ENCODE results near the gene BIRC3.

BIRC3 gene

DNA sequence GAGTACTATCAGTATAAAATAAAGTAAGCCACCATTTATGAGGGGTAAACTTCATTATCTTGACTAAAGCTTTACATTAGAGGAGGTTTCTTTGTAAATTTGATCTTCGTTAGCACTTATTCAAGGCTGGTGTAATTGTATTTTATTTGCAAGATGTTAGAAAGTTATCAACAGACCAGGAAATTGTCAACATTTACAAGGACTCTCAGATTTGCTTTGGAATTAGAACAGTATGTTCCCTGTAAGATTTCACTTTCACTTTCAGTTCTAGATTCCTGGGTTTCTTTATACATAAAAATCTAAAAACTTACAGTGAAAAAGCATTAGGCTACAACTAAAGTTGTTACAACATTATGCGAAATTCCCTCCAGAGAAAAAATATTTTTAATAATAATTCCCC lies 4.6 kb upstream of the BIRC3 start:
- H3K27ac ChIP-seq (ENCODE audit: low read length), result 0 out of 2 replicates have a peak overlapping the region, but pooled peaks have one; percentile 0
- H3K4me2 ChIP-seq (ENCODE audit: low read length), result peak overlapping the region; percentile 57

DNA sequence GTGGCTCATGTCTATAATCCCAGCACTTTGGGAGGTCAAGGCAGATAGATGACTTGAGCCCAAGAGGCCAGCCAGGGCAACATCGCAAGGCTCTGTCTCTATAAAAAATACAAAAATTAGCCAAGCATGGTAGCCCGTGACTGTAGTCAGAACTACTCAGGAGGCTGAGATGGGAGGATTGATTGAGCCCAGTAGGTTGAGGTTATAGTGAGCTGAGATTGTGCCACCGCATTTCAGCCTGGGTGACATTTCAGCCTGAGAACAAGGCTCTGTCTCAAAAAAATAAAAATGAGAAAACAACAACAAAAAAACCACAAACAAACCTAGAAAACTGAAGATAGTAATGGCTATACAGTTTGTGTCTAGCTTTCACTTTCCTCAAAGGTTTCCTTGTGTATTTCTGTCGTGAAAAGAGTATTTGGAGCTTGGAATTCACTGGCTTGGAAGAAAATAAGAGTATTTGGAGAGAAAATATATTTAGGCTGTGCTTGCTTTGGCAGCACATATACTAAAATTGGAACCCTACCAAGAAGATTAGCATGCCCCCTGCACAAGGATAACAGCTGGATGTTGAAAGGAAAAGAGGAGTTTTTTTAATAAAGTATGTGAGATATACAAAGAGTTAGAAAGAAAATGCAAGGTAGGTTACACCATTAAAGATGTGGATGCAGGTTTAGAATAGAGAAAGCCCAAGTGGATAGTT lies 3.9 kb upstream of the BIRC3 start:
- Histone ChIP-seq H3K9me3 (ENCODE audit: insufficient read depth, low read length) (no peaks in the 10 kb centered on the region), H3K36me3 (replicated peaks; ENCODE audit: low read depth, low read length) (no peaks in the 10 kb centered on the region), H3K27ac (ENCODE audit: low read length) (peak overlapping the region; percentile 0), H3K27me3 (ENCODE audit: low read depth, low read length) (no peaks in the 10 kb centered on the region), H3K9ac (ENCODE audit: low read length) (no peak overlapping the region; the same call in 1 of the 2 replicates), H3K4me1 (ENCODE audit: low read length) (peaks cover 48% of the 10 kb centered on the region), H2AFZ (ENCODE audit: low read depth, low read length) (no peak overlapping the region), H4K20me1 (ENCODE audit: insufficient read depth, low read length) (no peaks in the 10 kb centered on the region), H3K4me3 (ENCODE audit: low read length) (peak overlapping the region; percentile 7; the same call in 1 of the 2 replicates), H3K79me2 (ENCODE audit: low read length) (peaks cover 11% of the 10 kb centered on the region), H3K4me2 (ENCODE audit: low read length) (peak overlapping the region; percentile 57)
- no peak for TF ChIP-seq EZH2phosphoT487 (IDR thresholded peaks at IDR 0.05; ENCODE audit: low read depth)
- TF ChIP-seq, protein P1, sequence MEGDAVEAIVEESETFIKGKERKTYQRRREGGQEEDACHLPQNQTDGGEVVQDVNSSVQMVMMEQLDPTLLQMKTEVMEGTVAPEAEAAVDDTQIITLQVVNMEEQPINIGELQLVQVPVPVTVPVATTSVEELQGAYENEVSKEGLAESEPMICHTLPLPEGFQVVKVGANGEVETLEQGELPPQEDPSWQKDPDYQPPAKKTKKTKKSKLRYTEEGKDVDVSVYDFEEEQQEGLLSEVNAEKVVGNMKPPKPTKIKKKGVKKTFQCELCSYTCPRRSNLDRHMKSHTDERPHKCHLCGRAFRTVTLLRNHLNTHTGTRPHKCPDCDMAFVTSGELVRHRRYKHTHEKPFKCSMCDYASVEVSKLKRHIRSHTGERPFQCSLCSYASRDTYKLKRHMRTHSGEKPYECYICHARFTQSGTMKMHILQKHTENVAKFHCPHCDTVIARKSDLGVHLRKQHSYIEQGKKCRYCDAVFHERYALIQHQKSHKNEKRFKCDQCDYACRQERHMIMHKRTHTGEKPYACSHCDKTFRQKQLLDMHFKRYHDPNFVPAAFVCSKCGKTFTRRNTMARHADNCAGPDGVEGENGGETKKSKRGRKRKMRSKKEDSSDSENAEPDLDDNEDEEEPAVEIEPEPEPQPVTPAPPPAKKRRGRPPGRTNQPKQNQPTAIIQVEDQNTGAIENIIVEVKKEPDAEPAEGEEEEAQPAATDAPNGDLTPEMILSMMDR (IDR thresholded peaks at IDR 0.05; ENCODE audit: low read depth, low read length), result no peak

More for the DNA sequence above, 4.6 kb upstream of the BIRC3 start:
- no peaks in the 10 kb centered on the region for H3K27me3 ChIP-seq (ENCODE audit: low read depth, low read length)
- H3K9me3 ChIP-seq (ENCODE audit: insufficient read depth, low read length), result no peaks in the 10 kb centered on the region
- peaks cover 4% of the 10 kb centered on the region for H3K79me2 ChIP-seq (ENCODE audit: low read length)
- H2AFZ ChIP-seq (ENCODE audit: low read depth, low read length), result 0 out of 2 replicates have a peak overlapping the region, but pooled peaks have one; percentile 31
- H3K4me3 ChIP-seq (ENCODE audit: low read length), result peak overlapping the region; percentile 7; the same call in 1 of the 2 replicates
- no peak overlapping the region; the same call in 1 of the 2 replicates for H3K9ac ChIP-seq (ENCODE audit: low read length)
- no peaks in the 10 kb centered on the region for H4K20me1 ChIP-seq (ENCODE audit: insufficient read depth, low read length)
- H3K4me1 ChIP-seq (ENCODE audit: low read length), result peaks cover 54% of the 10 kb centered on the region
- no peaks in the 10 kb centered on the region for H3K36me3 ChIP-seq (replicated peaks; ENCODE audit: low read depth, low read length)
- TF ChIP-seq, protein P1 (IDR thresholded peaks at IDR 0.05; ENCODE audit: low read depth, low read length), result no peak
- no peak for TF ChIP-seq EZH2phosphoT487 (IDR thresholded peaks at IDR 0.05; ENCODE audit: low read depth)

DNA sequence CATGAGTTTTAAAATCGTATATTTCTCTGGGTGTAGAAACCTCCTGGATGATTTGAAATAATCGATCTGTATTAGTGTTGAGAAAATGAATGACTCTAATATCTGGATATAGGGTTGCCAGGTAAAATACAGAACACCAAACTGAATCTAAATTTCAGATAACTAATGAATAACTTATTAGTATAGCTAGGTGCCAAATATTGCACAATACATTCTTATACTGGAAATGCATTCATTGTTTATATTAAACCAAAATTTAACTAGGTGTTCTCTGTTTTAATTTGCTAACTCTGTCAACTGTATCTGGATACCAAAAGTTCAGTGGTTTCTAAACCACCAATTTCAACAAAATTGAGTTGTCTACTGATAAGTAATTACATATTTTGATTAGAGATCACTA lies 2.5 kb upstream of the BIRC3 start:
- H3K9ac ChIP-seq (ENCODE audit: low read length), result peak overlapping the region; percentile 32; the same call in 1 of the 2 replicates
- TF ChIP-seq EZH2phosphoT487 (IDR thresholded peaks at IDR 0.05; ENCODE audit: low read depth), result no peak
- TF ChIP-seq, protein P1 (IDR thresholded peaks at IDR 0.05; ENCODE audit: low read depth, low read length), result no peak
- H3K4me1 ChIP-seq (ENCODE audit: low read length), result peaks cover 50% of the 10 kb centered on the region
- peaks cover 25% of the 10 kb centered on the region for H3K79me2 ChIP-seq (ENCODE audit: low read length)
- H3K4me3 ChIP-seq (ENCODE audit: low read length), result 0 out of 2 replicates have a peak overlapping the region, but pooled peaks have one; percentile 10
- peaks cover 9% of the 10 kb centered on the region for H3K36me3 ChIP-seq (replicated peaks; ENCODE audit: low read depth, low read length)
- H3K27me3 ChIP-seq (ENCODE audit: low read depth, low read length), result no peaks in the 10 kb centered on the region
- H2AFZ ChIP-seq (ENCODE audit: low read depth, low read length), result no peak overlapping the region
- peak overlapping the region; percentile 40 for H3K4me2 ChIP-seq (ENCODE audit: low read length)
- peak overlapping the region; percentile 98 for H3K27ac ChIP-seq (ENCODE audit: low read length)
- peaks cover 6% of the 10 kb centered on the region; the same call in 1 of the 2 replicates for H4K20me1 ChIP-seq (ENCODE audit: insufficient read depth, low read length)
- H3K9me3 ChIP-seq (ENCODE audit: insufficient read depth, low read length), result no peaks in the 10 kb centered on the region

DNA sequence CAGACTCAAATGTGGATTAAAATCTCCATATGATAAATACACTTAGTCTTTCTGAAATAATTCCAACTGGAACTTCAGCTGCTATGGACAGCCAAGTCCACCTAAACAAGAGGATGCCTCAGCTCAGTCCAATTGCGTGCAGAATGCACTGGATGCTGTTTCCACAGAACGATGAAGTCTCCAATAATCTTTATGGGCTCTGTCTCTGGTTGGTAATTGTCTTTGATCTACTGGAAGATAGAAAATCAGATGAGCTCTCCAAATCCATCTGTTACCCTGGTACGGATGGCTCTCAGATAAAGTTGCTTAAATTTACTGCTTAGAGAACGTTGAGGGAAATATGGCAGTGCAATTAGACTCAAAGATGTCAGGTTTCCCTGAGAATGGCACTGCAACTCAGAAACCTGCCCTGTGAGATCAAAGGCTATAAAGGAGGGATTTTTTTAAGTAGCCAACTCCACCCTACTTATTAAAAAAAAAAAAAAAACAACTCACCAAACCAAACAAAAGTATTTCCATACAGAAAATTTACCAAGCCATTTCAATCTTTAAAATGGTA lies 859 bp upstream of the BIRC3 start:
- TF ChIP-seq, protein P1 (IDR thresholded peaks at IDR 0.05; ENCODE audit: low read depth, low read length), result no peak
- TF ChIP-seq EZH2phosphoT487 (IDR thresholded peaks at IDR 0.05; ENCODE audit: low read depth), result no peak
- Histone ChIP-seq H3K9ac (ENCODE audit: low read length) (peak overlapping the region; percentile 84), H3K4me3 (ENCODE audit: low read length) (peak overlapping the region; percentile 73), H3K9me3 (ENCODE audit: insufficient read depth, low read length) (no peaks in the 10 kb centered on the region), H4K20me1 (ENCODE audit: insufficient read depth, low read length) (peaks cover 22% of the 10 kb centered on the region; the same call in 1 of the 2 replicates), H3K27ac (ENCODE audit: low read length) (peak overlapping the region; percentile 98), H3K4me1 (ENCODE audit: low read length) (peaks cover 64% of the 10 kb centered on the region), H3K79me2 (ENCODE audit: low read length) (peaks cover 41% of the 10 kb centered on the region), H3K4me2 (ENCODE audit: low read length) (peak overlapping the region; percentile 82), H3K36me3 (replicated peaks; ENCODE audit: low read depth, low read length) (peaks cover 17% of the 10 kb centered on the region), H2AFZ (ENCODE audit: low read depth, low read length) (peak overlapping the region; percentile 61), H3K27me3 (ENCODE audit: low read depth, low read length) (no peaks in the 10 kb centered on the region)
